SK-N-SH (cell line): ENCODE data around the gene ELP4. TPM values are rescaled to one million over a fixed set of nuclear protein-coding genes. Genes with fewer than 3 reads are reported as not detected.

Experiments
- CTCF ChIA-PET: fragments of 300-600, 350-600 bp; formaldehyde crosslinking; extraction: SDS; loops from one replicate; lab custom pipeline; 2021; lab: Yijun Ruan, JAX
- POLR2A ChIA-PET: fragments of 350-600 bp; sonication (Branson Sonifier 250); formaldehyde crosslinking; extraction: SDS; loops from one replicate; lab custom pipeline; 2020; ENCODE audit warnings: antibody characterized with exemption, inconsistent platforms; lab: Yijun Ruan, JAX
- DNase-seq: peaks from one replicate; pipeline ENCODE4 v3.0.0; 2012
- H2AFZ ChIP-seq: fragments of 200-600 bp; sonication (generic); 2 replicates; pipeline ENCODE4 v1.8.1; 2016; ENCODE audit warnings: antibody characterized with exemption, mild to moderate bottlenecking, low read depth
- H3F3A ChIP-seq: fragments of 200-600 bp; sonication (generic); replicated peaks from 2 replicates; pipeline ENCODE3; 2016; ENCODE audit warnings: antibody characterized with exemption, mild to moderate bottlenecking; ENCODE audit not compliant: insufficient read depth
- H3K27ac ChIP-seq, 2 experiments: fragments of 200-500 bp in 1 of 2; fragments of 200-600 bp in 1 of 2; sonication (Bioruptor generic) in 1 of 2; sonication (generic), shearing (Covaris generic) in 1 of 2; 2 replicates each; pipeline versions ENCODE4 v1.5.1 to v1.6.1; 2014 to 2016; ENCODE audit warnings: low read depth in 2 of 2, inconsistent platforms in 1 of 2, low read length in 1 of 2, mild to moderate bottlenecking in 1 of 2, mixed read lengths in 1 of 2
- H3K27me3 ChIP-seq: fragments of 200-600 bp; sonication (generic), shearing (Covaris generic); 2 replicates; pipeline ENCODE4 v1.6.1; 2016; ENCODE audit warnings: mixed run types; ENCODE audit not compliant: insufficient read depth
- H3K36me3 ChIP-seq, 2 experiments: fragments of 200-500 bp in 1 of 2; fragments of 200-600 bp in 1 of 2; sonication (Bioruptor generic) in 1 of 2; sonication (generic) in 1 of 2; replicated peaks in 1 of 2; 2 replicates each; pipeline versions ENCODE3 to v1.5.1; 2014 to 2016; ENCODE audit warnings: low read length in 1 of 2, mild to moderate bottlenecking in 1 of 2; ENCODE audit not compliant: insufficient read depth in 2 of 2, control insufficient read depth in 1 of 2
- H3K4me1 ChIP-seq, 2 experiments: fragments of 200-500 bp in 1 of 2; fragments of 200-600 bp in 1 of 2; sonication (Bioruptor generic) in 1 of 2; sonication (generic), shearing (Covaris generic) in 1 of 2; 2 replicates each; pipeline versions ENCODE4 v1.5.1 to v1.6.1; 2014 to 2016; ENCODE audit warnings: low read depth in 1 of 2, low read length in 1 of 2, mixed run types in 1 of 2; ENCODE audit not compliant: insufficient read depth in 2 of 2, control insufficient read depth in 1 of 2
- H3K4me2 ChIP-seq: fragments of 200-600 bp; sonication (generic), shearing (Covaris generic); 2 replicates; pipeline ENCODE4 v1.6.1; 2017; ENCODE audit warnings: mixed run types
- H3K4me3 ChIP-seq, 2 experiments: fragments of 200-500 bp in 1 of 2; fragments of 200-600 bp in 1 of 2; sonication (Bioruptor generic) in 1 of 2; sonication (generic), shearing (Covaris generic) in 1 of 2; 2 replicates each; pipeline versions ENCODE4 v1.5.1 to v1.8.1; 2014 to 2016; ENCODE audit warnings: low read depth in 2 of 2, inconsistent platforms in 1 of 2, low read length in 1 of 2, mild to moderate bottlenecking in 1 of 2, mixed read lengths in 1 of 2, moderate library complexity in 1 of 2
- H3K79me2 ChIP-seq: fragments of 200-600 bp; sonication (generic); 2 replicates; pipeline ENCODE4 v1.8.1; 2017; ENCODE audit warnings: mild to moderate bottlenecking; ENCODE audit not compliant: insufficient read depth
- H3K9ac ChIP-seq: fragments of 200-600 bp; sonication (generic); 2 replicates; pipeline ENCODE4 v1.6.1; 2017; ENCODE audit warnings: mixed run types
- H3K9me2 ChIP-seq: fragments of 200-600 bp; sonication (generic); 2 replicates; pipeline ENCODE4 v1.6.1; 2017; ENCODE audit warnings: mixed run types
- H3K9me3 ChIP-seq: fragments of 200-600 bp; sonication (generic); 2 replicates; pipeline ENCODE4 v1.6.1; 2017; ENCODE audit warnings: mixed run types, mild to moderate bottlenecking, moderate library complexity
- H4K20me1 ChIP-seq: fragments of 200-600 bp; sonication (generic); 2 replicates; pipeline ENCODE4 v1.6.1; 2017; ENCODE audit warnings: mild to moderate bottlenecking, mixed run types; ENCODE audit not compliant: insufficient read depth
- ELF1 ChIP-seq: IDR thresholded peaks from 2 replicates; pipeline ENCODE4 v1.4.0; 2012
- EZH2phosphoT487 ChIP-seq: fragments of 200-600 bp; sonication (generic); IDR thresholded peaks from 2 replicates; pipeline ENCODE4 v1.6.1; 2017; ENCODE audit warnings: low read depth, mixed run types, mild to moderate bottlenecking, antibody characterized with exemption, moderate library complexity, borderline replicate concordance
- FOSL2 ChIP-seq: IDR thresholded peaks from 2 replicates; pipeline ENCODE4 v1.4.0; 2012; ENCODE audit warnings: low read depth, mild to moderate bottlenecking, moderate library complexity, borderline replicate concordance
- FOXJ3 ChIP-seq: sonication (generic); formaldehyde crosslinking; IDR thresholded peaks from 2 replicates; pipeline ENCODE4 v1.5.1; 2020; ENCODE audit warnings: mild to moderate bottlenecking, missing genetic modification reagents
- GABPA ChIP-seq: IDR thresholded peaks from 2 replicates; pipeline ENCODE4 v1.4.0; 2012; ENCODE audit warnings: low read depth, mild to moderate bottlenecking
- GATA2 ChIP-seq: sonication (generic); formaldehyde crosslinking; IDR thresholded peaks from 2 replicates; pipeline ENCODE4 v1.5.0; 2020; ENCODE audit warnings: mild to moderate bottlenecking, missing genetic modification reagents
- JUND ChIP-seq: IDR thresholded peaks from 2 replicates; pipeline ENCODE4 v1.4.0; 2012
- MXI1 ChIP-seq: IDR thresholded peaks from 2 replicates; pipeline ENCODE4 v1.6.1; 2012; ENCODE audit warnings: mild to moderate bottlenecking, low read depth, low read length, improper control_type of control experiment
- NRF1 ChIP-seq: IDR thresholded peaks from 2 replicates; pipeline ENCODE4 v1.6.1; 2012; ENCODE audit warnings: low read depth, mild to moderate bottlenecking, low read length
- POLR2AphosphoS5 ChIP-seq: IDR thresholded peaks from 2 replicates; pipeline ENCODE4 v1.6.1; 2012; ENCODE audit warnings: low read depth, low read length
- RCOR1 ChIP-seq: fragments of 150-350 bp; IDR thresholded peaks from 2 replicates; pipeline ENCODE4 v1.6.1; 2017; ENCODE audit warnings: antibody characterized with exemption, low read length
- RFX5 ChIP-seq: IDR thresholded peaks from 2 replicates; pipeline ENCODE4 v1.6.1; 2012; ENCODE audit warnings: mild to moderate bottlenecking, improper control_type of control experiment, low read length
- RXRA ChIP-seq: IDR thresholded peaks from 2 replicates; pipeline ENCODE4 v1.4.0; 2012; ENCODE audit warnings: low read depth, mild to moderate bottlenecking, borderline replicate concordance
- YY1 ChIP-seq: IDR thresholded peaks from 2 replicates; pipeline ENCODE4 v1.4.0; 2012; ENCODE audit warnings: low read depth, mild to moderate bottlenecking
- WGBS: methylation state at CpG from one replicate; pipeline ENCODE4 v1.1.6; 2017; ENCODE audit warnings: low lambda C conversion rate; 5-methylcytosine and 5-hydroxymethylcytosine counted together
- polyA plus RNA-seq, 3 experiments: library from polyadenylated mRNA; depleted of rRNA; stranded (reverse); fragments of >200 nt; gene quantifications; 2 replicates each; pipeline ENCODE4 v1.2.3, GENCODE V29; 2012
- TF ChIP-seq, protein P1 (sequence below): fragments of 200-600 bp; sonication (generic); IDR thresholded peaks from 2 replicates; pipeline ENCODE4 v1.6.1; 2017; ENCODE audit warnings: antibody characterized with exemption, mild to moderate bottlenecking, moderate library complexity
- TF ChIP-seq, protein P2 (sequence below): IDR thresholded peaks from 2 replicates; pipeline ENCODE4 v1.6.1; 2012; ENCODE audit warnings: mild to moderate bottlenecking, low read depth, low read length, moderate library complexity
- TF ChIP-seq, protein P3 (sequence below): fragments of 150-350 bp; IDR thresholded peaks from 2 replicates; pipeline ENCODE4 v1.6.1; 2017; ENCODE audit warnings: antibody characterized with exemption, low read length, low read depth, borderline replicate concordance
- TF ChIP-seq, protein P4 (sequence below): IDR thresholded peaks from 2 replicates; pipeline ENCODE4 v1.4.0; 2012; ENCODE audit warnings: low read depth

ELP4 gene
- polyA plus RNA-seq, 1 of the 3 experiments (the other 2 are of a cell fraction), result 7.0 TPM

DNA sequence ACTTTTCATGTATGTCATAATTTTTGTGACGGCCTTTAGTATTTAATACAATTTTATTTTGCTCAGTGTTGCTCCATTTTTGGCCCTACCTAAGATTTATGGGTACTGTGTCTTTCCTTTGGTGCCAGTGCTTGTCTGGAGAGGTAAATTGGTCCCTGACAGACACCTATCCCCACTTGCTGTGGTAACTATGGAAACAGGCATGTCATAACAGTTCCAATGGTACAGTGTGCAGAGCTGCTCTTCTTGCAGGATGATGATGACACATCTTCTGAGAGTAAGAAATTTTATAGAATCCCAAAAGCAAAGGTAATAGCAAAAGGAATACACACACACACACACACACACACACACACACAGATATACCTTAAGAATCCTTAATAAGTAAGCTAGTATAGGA lies 118.5 kb downstream of the ELP4 start:
- 89% methylated on average over 1 of the region's 1 CpG for WGBS
- CTCF ChIA-PET, result interaction anchor here (4.1 kb wide), 1 partner anchor 13 kb away, joined by 20 read pairs; no protein-coding TSS in a partner anchor
- no peaks in the 10 kb centered on the region for H3K9me2 ChIP-seq

More for the DNA sequence above, 118.5 kb downstream of the ELP4 start:
- TF ChIP-seq RXRA (no peak), POLR2AphosphoS5 (no peak), FOXJ3 (no peak), GABPA (no peak), GATA2 (CRISPR knock-in tag) (no peak), FOSL2 (no peak), JUND (no peak), RFX5 (no peak), ELF1 (no peak), NRF1 (no peak), RCOR1 (no peak), EZH2phosphoT487 (no peak), YY1 (no peak), MXI1 (no peak)
- TF ChIP-seq, protein P1, sequence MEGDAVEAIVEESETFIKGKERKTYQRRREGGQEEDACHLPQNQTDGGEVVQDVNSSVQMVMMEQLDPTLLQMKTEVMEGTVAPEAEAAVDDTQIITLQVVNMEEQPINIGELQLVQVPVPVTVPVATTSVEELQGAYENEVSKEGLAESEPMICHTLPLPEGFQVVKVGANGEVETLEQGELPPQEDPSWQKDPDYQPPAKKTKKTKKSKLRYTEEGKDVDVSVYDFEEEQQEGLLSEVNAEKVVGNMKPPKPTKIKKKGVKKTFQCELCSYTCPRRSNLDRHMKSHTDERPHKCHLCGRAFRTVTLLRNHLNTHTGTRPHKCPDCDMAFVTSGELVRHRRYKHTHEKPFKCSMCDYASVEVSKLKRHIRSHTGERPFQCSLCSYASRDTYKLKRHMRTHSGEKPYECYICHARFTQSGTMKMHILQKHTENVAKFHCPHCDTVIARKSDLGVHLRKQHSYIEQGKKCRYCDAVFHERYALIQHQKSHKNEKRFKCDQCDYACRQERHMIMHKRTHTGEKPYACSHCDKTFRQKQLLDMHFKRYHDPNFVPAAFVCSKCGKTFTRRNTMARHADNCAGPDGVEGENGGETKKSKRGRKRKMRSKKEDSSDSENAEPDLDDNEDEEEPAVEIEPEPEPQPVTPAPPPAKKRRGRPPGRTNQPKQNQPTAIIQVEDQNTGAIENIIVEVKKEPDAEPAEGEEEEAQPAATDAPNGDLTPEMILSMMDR, result no peak
- TF ChIP-seq, protein P2, sequence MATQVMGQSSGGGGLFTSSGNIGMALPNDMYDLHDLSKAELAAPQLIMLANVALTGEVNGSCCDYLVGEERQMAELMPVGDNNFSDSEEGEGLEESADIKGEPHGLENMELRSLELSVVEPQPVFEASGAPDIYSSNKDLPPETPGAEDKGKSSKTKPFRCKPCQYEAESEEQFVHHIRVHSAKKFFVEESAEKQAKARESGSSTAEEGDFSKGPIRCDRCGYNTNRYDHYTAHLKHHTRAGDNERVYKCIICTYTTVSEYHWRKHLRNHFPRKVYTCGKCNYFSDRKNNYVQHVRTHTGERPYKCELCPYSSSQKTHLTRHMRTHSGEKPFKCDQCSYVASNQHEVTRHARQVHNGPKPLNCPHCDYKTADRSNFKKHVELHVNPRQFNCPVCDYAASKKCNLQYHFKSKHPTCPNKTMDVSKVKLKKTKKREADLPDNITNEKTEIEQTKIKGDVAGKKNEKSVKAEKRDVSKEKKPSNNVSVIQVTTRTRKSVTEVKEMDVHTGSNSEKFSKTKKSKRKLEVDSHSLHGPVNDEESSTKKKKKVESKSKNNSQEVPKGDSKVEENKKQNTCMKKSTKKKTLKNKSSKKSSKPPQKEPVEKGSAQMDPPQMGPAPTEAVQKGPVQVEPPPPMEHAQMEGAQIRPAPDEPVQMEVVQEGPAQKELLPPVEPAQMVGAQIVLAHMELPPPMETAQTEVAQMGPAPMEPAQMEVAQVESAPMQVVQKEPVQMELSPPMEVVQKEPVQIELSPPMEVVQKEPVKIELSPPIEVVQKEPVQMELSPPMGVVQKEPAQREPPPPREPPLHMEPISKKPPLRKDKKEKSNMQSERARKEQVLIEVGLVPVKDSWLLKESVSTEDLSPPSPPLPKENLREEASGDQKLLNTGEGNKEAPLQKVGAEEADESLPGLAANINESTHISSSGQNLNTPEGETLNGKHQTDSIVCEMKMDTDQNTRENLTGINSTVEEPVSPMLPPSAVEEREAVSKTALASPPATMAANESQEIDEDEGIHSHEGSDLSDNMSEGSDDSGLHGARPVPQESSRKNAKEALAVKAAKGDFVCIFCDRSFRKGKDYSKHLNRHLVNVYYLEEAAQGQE, result no peak
- TF ChIP-seq, protein P3, sequence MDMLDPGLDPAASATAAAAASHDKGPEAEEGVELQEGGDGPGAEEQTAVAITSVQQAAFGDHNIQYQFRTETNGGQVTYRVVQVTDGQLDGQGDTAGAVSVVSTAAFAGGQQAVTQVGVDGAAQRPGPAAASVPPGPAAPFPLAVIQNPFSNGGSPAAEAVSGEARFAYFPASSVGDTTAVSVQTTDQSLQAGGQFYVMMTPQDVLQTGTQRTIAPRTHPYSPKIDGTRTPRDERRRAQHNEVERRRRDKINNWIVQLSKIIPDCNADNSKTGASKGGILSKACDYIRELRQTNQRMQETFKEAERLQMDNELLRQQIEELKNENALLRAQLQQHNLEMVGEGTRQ, result no peak
- TF ChIP-seq, protein P4, sequence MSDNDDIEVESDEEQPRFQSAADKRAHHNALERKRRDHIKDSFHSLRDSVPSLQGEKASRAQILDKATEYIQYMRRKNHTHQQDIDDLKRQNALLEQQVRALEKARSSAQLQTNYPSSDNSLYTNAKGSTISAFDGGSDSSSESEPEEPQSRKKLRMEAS, result no peak
- no peaks in the 10 kb centered on the region for H3K27me3 ChIP-seq
- no peaks in the 10 kb centered on the region for H4K20me1 ChIP-seq
- no peaks in the 10 kb centered on the region for H3K4me1 ChIP-seq
- no peak overlapping the region for H3K27ac ChIP-seq
- no peak for DNase-seq
- no peak overlapping the region for H2AFZ ChIP-seq
- H3K4me3 ChIP-seq, result no peak overlapping the region
- POLR2A ChIA-PET, result no interaction called here
- no peak overlapping the region for H3K4me2 ChIP-seq
- no peak overlapping the region for H3K9ac ChIP-seq
- no peaks in the 10 kb centered on the region for H3K9me3 ChIP-seq
- H3F3A ChIP-seq, result no peaks in the 10 kb centered on the region
- no peaks in the 10 kb centered on the region for H3K36me3 ChIP-seq
- no peaks in the 10 kb centered on the region for H3K79me2 ChIP-seq
